GM21381 (cell line): ENCODE data around the gene HIP1.
"Not testable (repeated sequence)": the region's sequence is repeated elsewhere in the genome, so short reads cannot be mapped to it uniquely, and the experiment has no call there.

Experiments
- ATAC-seq: cut with Tn5 transposase; IDR thresholded peaks from one replicate; pipeline ENCODE4 v1.9.1; 2021; ENCODE audit warnings: mild to moderate bottlenecking, moderate library complexity; ENCODE audit not compliant: unreplicated experiment

HIP1 gene

DNA sequence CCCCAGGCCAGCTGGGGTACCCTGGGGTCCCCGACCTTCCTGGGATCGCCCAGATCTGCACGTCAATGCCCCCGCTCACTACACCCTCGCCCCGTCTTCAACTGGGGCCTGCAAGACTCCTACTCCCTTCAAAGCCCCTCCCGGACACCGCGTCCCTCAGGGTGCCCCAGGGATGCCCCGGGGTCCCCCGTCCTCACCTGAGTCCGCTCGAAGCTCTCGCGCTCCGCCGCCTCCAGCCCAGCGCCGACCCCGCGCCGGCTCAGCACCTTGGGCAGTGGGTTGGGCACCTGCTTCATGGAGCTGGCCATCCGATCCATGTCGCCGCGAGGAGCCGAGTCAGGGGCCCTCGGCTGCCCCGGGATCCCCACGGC lies at the start of gene HIP1:
TSS of gene HIP1 (minus strand) at position 338 of the 371 bp plus-strand sequence. CDS start at position 317, 21 bp downstream.
- ATAC-seq: no peak

DNA sequence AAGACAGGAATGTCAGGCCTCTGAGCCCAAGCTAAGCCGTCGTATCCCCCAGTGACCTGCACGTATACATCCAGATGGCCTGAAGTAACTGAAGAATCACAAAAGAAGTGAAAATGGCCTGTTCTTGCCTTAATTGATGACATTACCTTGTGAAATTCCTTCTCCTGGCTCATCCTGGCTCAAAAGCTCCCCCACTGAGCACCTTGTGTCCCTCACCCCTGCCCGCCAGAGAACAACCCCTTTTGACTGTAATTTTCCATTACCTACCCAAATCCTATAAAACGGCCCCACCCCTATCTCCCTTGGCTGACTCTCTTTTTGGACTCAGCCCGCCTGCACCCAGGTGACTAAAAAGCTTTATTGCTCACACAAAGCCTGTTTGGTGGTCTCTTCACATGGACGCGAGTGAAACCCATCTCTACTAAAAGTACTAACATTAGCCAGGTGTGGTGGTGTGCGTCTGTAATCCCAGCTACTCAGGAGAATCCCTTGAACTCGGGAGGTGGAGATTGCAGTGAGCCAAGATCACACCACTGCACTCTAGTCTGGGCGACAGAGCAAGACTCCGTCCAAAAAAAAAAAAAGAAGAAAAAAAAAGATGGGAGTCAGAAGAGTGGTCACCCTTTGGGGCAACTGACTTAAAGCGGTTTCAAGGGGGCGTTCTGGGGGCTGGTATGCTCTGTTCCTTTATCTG lies 49.6 kb upstream of the HIP1 start:
- not testable (repeated sequence) for ATAC-seq

DNA sequence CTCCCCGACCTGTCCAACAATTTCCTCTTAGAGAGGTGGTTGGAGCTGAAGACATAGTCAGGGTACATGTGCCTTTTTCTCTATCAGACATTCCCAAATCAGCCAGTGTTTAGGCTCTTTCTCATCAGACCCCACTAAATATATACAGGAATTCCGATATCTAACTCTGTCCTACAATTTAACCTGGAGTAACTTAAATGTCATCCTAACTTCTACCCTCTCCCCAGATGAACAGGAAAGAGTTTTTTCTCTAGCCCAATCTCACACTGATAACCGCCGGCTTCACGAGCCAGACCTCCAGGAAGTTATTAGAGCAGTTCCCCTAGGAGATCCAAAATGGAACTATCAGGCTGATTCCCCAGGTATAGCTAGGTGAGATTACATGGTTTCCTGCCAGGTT lies 44.3 kb upstream of the HIP1 start:
- not testable (repeated sequence) for ATAC-seq

DNA sequence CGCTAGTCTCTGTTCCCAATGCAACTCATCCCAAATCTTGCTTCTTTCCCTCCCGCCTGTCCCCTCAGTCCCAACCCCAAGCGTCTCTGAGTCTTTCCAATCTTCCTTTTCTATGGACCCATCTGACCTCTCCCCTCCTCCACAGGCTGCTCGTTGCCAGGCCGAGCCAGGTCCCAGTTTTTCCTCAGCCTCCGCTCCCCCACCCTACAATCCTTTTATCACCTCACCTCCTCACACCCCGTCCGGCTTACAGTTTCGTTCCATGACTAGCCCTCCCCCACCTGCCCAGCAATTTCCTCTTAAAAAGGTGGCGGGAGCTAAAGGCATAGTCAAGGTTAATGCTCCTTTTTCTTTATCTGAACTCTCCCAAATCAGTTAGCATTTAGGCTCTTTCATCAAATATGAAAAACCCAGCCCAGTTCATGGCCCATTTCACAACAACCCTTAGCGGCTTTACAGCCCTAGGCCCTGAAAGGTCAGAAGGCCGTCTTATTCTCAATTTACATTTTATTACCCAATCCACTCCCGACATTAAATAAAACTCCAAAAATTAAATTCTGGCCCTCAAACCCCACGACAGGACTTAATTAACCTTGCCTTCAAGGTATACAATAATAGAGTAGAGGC lies 42.0 kb upstream of the HIP1 start:
- not testable (repeated sequence) for ATAC-seq

DNA sequence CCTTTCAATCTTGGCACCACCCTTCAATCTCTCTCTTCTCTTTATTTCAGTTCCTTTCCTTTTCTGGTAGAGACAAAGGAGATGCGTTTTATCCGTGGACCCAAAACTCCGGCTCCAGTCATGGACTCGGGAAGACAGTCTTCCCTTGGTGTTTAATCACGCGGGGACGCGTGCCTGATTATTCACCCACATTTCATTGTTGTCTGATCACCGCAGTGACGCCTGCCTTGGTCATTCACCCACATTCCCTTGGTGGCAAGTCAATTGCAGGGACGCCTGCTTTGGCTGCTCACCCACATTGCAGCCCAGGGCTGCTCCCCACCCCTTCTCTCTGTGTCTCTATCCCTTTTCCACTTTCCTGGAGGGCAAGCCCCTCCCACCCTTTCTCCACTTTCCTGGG lies 40.8 kb upstream of the HIP1 start:
- not testable (repeated sequence) for ATAC-seq

DNA sequence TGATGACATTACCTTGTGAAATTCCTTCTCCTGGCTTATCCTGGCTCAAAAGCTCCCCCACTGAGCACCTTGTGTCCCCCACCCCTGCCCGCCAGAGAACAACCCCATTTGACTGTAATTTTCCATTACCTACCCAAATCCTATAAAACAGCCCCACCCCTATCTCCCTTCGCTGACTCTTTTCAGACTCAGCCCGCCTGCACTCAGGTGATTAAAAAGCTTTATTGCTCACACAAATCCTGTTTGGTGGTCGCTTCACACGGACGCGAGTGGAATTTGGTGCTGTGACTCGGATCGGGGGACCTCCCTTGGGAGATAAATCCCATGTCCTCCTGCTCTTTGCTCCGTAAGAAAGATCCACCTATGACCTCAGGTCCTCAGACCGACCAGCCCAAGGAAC lies 40.3 kb upstream of the HIP1 start:
- ATAC-seq: not testable (repeated sequence)

DNA sequence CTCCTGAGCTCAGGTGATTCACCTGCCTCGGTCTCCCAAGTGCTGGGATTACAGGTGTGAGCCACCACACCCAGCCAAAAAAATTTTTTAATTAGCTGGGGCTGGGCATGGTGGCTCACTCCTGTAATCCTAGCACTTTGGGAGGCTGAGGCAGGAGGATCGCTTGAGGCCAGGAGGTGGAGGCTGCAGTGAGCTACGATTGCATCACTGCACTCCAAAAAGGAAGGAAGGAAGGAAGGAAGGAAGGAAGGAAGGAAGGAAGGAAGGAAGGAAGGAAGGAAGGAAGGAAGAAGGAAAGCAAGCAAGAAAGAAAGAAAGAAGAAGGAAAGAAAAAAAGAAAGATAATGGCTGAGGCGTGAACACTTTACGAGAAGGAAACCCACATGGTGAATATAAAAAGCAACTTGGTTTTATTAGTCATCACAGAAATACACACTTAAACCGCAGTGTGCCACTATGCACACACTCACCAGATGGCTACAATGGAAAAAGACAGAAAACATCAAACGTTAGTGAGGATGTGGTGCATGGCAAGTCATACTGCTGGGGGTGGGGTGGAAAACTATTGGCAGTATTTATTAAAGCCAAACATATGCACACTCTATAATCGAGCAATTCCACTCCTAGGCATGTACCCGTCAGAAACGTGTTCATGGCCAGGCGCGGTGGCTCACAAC lies 37.7 kb upstream of the HIP1 start:
- no peak for ATAC-seq

DNA sequence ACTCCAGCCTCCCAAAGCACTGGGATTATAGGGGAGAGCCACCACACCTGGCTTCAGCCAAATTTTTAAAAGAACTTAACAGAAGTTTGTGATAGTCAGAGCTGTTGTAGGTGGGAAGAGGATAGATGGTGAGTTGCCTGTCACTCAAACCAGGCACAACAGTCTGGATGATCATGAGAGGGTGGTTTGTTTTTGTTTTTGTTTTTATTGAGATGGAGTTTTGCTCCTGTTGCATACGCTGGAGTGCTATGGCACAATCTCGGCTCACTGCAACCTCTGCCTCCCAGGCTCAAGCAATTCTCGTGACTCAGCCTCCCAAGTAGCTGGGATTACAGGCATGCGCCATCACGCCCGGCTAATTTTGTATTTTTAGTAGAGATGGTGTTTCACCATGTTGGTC lies 35.2 kb upstream of the HIP1 start:
- ATAC-seq: not testable (repeated sequence)

DNA sequence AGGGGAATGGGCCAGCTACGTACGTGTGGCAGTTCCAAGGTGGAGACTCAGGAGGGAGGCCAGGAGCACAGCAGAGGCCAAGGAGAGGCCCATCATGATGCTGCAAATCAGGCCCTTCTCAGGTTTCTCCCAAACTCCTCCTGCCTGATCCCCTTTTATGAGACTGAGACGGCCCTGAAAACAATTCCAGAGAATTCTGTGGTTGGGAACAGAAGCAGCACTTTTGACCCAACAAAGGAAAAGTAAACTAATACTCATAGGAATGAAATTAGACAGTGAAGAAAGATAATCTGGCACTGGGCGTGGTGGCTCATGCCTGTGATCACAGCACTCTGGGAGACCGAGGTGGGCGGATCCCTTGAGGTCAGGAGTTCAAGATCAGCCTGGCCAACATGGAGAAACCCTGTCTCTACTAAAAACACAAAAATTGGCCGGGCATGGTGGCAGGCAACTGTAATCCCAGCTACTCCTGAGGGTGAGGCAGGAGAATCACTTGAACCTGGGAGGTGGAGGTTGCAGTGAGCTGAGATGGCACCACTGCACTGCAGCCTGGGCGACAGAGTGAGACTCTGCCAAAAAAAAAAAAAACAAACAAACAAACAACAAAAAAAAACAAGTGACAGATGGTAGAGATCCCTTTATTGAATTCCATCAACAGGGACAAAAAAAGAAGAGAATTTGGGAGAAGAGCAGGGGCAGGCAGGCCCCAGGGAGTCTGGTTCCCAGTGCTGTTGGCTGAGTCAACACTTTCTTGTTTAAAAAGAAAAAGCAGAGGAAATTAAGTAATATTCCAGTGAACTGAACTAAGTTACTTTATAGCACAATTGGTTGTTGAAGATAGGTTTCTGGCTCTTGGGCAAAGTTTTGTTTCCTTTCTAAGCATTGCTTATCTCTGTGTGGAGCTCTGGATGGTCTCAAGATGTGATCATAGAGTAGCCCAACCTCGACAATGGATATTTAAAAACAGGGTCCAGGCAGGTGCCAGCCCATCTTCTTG lies 33.6 kb upstream of the HIP1 start, which contains the start of gene CCL26:
TSS of gene CCL26 (minus strand) at position 131 of the 997 bp plus-strand sequence. CDS start at position 96, 35 bp downstream.
- no peak for ATAC-seq

DNA sequence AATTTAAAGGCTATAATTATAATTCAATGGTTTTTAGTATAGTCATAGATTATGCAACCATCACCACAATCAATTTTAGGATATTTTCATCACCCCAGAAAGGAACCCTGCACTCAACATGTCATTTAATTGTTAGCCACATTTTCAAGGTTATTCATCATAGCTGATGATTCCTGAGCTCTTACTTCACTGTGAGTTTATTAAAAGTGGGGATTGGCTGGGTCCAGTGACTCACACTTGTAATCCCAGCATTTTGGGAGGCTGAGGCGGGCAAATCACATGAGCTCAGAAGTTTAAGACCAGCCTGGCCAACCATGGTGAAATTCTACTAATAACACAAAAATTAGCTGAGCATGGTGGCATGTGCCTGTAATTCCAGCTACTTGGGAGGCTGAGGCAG lies 32.5 kb upstream of the HIP1 start:
- ATAC-seq: no peak

DNA sequence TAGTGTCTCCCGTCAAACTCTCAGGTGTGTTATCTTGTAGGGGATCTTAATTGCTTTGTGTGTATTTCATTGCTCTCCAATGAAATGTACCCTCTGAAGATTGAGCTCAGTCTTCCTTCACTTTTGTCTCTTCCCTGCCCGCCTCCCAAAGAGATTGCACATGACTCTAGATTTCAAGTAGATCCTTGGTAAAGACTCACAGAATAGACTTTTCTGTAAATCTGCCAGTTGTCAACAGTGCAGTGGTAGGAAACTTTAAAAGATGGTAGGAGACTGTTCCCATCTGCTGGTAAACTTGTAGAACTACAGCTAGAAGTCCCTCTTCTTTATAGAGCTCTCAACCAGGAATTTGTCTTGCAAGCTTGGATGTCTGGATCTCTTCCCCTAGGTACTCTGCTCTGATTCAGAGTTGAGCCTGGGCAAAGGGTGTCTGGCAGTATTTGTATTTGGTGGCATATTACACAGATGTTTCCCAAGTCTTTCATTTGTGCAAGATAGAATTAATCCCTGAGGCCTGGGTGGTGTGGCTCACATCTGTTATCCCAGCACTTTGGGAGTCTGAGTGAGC lies 23.7 kb upstream of the HIP1 start:
- ATAC-seq: no peak

DNA sequence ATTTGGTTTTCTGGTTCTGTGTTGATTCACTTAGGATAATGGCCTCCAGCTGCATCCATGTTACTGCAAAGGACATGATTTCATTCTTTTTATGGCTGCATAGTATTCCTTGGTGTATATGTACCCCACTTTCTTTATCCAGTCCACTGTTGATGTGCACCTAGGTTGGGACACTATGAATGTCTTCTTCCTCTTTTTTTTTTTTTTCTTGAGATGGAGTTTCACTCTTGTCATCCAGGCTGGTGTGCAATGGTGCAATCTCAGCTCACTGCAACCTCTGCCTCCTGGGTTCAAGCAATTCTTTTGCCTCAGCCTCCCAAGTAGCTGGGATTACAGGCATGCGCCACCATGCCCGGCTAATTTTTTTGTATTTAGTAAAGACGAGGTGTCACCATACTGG lies 23.1 kb upstream of the HIP1 start:
- not testable (repeated sequence) for ATAC-seq

DNA sequence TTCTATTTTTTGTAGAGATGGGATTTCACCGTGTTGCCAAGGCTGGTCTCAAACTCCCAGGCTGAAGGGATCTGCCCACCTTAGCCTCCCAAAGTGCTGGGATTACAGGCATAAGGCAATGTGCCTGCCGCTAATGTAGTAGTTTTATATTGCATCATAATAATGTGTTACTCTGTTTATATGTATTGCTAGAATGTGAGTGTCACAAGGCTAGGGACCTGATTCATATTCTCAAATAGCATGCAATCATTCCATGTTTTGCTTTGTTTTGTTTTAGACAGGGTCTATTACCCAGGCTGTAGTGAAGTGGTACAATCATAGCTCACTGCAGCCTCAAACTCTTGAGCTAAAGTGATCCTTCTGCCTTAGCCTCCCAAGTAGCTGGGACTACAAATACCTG lies 19.8 kb upstream of the HIP1 start:
- no peak for ATAC-seq

DNA sequence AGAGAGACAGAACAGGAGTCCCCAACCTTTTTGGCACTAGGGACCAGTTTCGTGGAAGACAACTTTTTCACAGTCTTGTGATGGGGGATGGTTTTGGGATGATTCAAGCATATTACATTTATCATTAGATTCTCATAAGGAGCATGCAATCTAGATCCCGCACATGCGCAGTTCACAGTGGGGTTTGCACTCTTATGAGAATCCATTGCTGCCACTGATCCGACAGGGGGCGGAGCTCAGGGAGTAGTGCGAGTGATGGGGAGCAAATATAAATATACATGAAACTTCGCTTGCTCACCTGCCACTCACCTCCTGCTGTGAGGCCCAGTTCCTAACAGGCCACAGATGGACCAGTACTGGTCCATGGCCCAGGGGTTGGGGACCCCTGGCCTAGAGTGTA lies 19.1 kb upstream of the HIP1 start:
- no peak for ATAC-seq

DNA sequence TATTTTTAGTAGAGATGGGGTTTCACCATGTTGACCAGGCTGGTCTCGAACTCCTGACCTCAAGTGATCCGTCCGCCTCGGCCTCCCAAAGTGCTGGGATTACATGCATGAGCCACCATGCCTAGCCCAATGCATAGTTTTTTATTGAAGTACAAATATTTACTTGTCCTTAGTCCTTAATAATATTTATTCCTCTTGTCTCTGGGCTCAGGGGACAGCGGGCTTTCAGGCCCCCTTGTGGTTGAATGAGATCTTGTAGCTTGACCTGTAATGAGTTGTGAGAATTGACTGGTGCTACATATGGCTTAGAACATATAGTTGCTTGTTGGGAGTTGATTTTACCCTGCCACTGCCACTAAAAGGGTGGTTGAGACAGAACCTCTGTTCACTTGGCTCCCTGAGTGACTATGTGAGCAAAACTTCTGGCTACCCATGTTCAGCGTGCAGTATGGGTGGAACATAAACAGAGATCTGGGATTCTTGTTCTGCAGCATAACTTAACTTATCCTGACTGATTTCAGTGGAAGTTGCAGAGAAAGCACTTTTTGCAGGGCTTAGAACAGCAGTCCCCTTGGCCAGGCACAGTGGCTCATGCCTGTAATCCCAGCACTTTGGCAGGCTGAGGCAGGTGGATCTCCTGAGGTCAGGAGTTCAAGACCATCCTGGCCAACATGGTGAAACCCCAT lies 18.4 kb upstream of the HIP1 start:
- ATAC-seq: no peak

DNA sequence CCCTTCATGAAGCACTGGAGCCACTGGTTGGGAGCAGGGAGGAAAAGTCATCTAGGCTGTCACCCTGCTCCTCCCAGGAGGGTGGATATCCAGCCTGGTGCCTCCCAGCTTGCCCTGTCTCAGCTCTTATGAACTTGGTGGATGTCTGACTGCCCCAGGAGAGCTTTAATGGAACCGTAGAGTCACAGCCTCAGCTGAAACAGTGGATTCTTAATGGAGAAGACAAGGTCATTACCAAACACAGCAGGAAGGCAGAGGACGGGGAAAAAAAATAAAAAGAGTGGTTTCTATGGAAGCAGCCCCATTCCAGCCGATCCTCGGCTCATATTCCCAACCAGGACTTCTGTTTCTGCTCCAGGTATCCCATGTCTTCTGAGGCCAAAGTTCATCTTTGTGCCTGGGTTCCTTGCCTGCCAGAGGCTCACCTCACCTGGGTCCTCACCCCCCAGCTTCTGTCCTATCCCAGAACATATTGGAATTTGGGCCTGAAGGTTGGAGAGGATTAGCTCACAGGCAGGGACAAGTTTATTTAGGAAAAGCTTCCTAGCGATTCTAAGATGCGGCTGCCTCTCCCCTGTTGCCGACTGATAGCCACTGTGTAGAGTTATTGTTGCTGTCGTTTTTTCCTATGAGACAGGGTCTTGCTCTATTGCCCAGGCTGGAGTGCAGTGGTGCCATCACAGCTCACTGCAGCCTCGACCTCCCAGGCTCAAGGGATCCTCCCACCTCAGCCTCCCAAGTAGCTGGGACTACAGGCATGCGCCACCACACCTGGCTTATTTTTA lies 17.7 kb upstream of the HIP1 start:
- ATAC-seq: no peak

DNA sequence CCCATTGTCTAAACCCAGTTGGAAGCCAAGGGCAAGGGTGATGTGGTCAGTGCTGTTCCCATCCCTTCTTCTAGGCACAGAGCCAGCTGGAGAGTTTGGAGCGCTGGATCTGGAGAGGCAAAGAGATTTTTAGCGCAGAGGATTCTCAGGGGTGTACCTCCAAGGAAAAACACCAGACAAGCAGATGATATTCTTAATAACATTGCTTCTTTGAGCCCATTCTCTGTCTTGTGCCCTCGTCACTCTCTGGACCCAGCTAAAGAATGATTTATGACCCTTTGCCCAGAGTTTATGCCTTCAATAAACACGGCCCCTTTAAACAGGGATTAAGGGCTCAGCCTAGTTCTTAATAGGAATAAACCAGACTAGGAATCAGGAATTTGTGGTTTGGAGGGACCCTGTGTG lies 4.7 kb upstream of the HIP1 start:
- no peak for ATAC-seq

DNA sequence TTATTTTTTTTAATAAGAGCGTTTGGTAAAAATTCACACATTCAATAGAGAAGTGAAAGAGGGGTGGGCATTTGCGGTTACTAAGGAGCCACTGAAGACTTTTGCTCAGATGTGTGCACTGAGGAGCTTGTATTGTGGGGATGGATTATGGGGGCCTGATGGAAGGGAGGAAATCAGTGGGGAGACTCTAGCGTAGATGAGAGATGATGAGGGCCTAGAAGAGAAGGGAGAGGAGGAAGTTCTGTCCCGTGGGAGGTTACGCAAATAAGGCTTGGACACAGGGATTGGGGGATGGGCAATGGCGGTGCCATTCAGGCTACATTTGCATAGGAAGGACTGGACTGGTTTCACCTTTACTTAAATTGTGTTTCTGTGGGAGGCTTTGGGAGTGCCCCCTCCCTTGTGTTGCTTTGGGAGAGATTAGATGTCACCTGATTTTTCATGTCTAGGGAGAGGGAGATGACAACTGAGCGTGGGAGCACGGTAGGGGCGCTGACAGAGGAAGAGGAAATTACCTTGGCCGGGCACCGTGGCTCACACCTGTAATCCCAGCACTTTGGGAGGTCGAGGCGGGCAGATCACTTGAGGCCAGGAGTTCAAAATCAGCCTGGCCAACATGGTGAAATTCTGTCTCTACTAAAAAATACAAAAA lies 2.2 kb upstream of the HIP1 start:
- ATAC-seq: no peak
